H1 (cell line): Measurements from ENCODE around the gene CBLB. TPM values are rescaled to one million over a fixed set of nuclear protein-coding genes. Genes with fewer than 3 reads are reported as not detected.

Experiments
- CTCF ChIA-PET: fragments of 300-600 bp; sonication (Branson Sonifier 250); formaldehyde crosslinking; loops from one replicate; lab custom pipeline; 2021; ENCODE audit not compliant: partially characterized antibody; lab: Charles Lee
- POLR2A ChIA-PET: fragments of 300-600 bp; sonication (Branson Sonifier 250); formaldehyde crosslinking; loops from one replicate; lab custom pipeline; 2021; ENCODE audit warnings: inconsistent platforms; ENCODE audit not compliant: partially characterized antibody; lab: Charles Lee
- DNase-seq, 2 experiments: peaks; one replicate each; pipeline versions ENCODE4 v3.0.0 to v3.0.0-alpha.2; 2010 to 2022; ENCODE audit warnings: low spot score in 2 of 2, low read depth in 1 of 2, mixed read lengths in 1 of 2
- FAIRE-seq: peaks from 2 replicates; lab custom pipeline; 2011; peaks lifted over from hg19 to GRCh38; lab: Jason Lieb, UNC
- H2AFZ ChIP-seq: 2 replicates; pipeline ENCODE4 v1.8.1; 2012; ENCODE audit warnings: low read length, inconsistent platforms
- H2AK5ac ChIP-seq: 2 replicates; pipeline ENCODE4 v1.6.1; 2013; ENCODE audit warnings: low read depth, low read length
- H2BK120ac ChIP-seq: replicated peaks from 2 replicates; pipeline ENCODE3; 2013; ENCODE audit warnings: low read depth, low read length, inconsistent platforms
- H2BK12ac ChIP-seq: 2 replicates; pipeline ENCODE4 v1.6.1; 2013; ENCODE audit warnings: low read depth, low read length
- H2BK15ac ChIP-seq: 2 replicates; pipeline ENCODE4 v1.6.1; 2013; ENCODE audit warnings: low read length
- H2BK20ac ChIP-seq: 2 replicates; pipeline ENCODE4 v1.6.1; 2013; ENCODE audit warnings: low read length
- H2BK5ac ChIP-seq: 2 replicates; pipeline ENCODE4 v1.6.1; 2013; ENCODE audit warnings: low read depth, low read length
- H3K14ac ChIP-seq: 2 replicates; pipeline ENCODE4 v1.6.1; 2013; ENCODE audit warnings: inconsistent platforms; ENCODE audit not compliant: insufficient read length
- H3K18ac ChIP-seq: 2 replicates; pipeline ENCODE4 v1.6.1; 2013; ENCODE audit warnings: low read length; ENCODE audit errors: extremely low read depth
- H3K23ac ChIP-seq: 2 replicates; pipeline ENCODE4 v1.6.1; 2013; ENCODE audit warnings: inconsistent platforms; ENCODE audit not compliant: insufficient read length
- H3K23me2 ChIP-seq: 2 replicates; pipeline ENCODE4 v1.6.1; 2013; ENCODE audit warnings: low read depth, low read length
- H3K27ac ChIP-seq: 2 replicates; pipeline ENCODE4 v1.6.1; 2011; ENCODE audit warnings: low read depth, low read length, inconsistent platforms
- H3K27me3 ChIP-seq, 4 experiments: replicated peaks in 1 of 4; 1 replicate in 1 of 4; 2 replicates in 3 of 4; pipeline versions ENCODE4 v1.6.1 to v1.8.1; 2011 to 2013; ENCODE audit warnings: low read length in 3 of 4, mild to moderate bottlenecking in 3 of 4, inconsistent platforms in 2 of 4, mixed read lengths in 2 of 4, moderate library complexity in 1 of 4; ENCODE audit not compliant: control insufficient read depth in 3 of 4, insufficient read depth in 3 of 4; ENCODE audit errors: extremely low read depth in 1 of 4
- H3K36me3 ChIP-seq, 4 experiments: 2 replicates each; pipeline versions ENCODE4 v1.6.1 to v1.8.1; 2011 to 2013; ENCODE audit warnings: mild to moderate bottlenecking in 4 of 4, low read length in 3 of 4, moderate library complexity in 2 of 4, control low read depth in 1 of 4, inconsistent platforms in 1 of 4; ENCODE audit not compliant: insufficient read depth in 4 of 4, control insufficient read depth in 2 of 4
- H3K4ac ChIP-seq: replicated peaks from 2 replicates; pipeline ENCODE3; 2013; ENCODE audit warnings: low read length, low read depth, mixed read lengths, inconsistent platforms; ENCODE audit not compliant: insufficient read length
- H3K4me1 ChIP-seq, 4 experiments: replicated peaks in 1 of 4; 1 replicate in 1 of 4; 2 replicates in 3 of 4; pipeline versions ENCODE4 v1.6.1 to v1.8.1; 2011 to 2013; ENCODE audit warnings: low read length in 3 of 4, inconsistent platforms in 2 of 4, mixed read lengths in 1 of 4; ENCODE audit not compliant: insufficient read depth in 4 of 4, control insufficient read depth in 3 of 4
- H3K4me2 ChIP-seq, 2 experiments: 2 replicates each; pipeline versions ENCODE4 v1.6.1 to v1.8.1; 2011 to 2013; ENCODE audit warnings: low read depth in 2 of 2, low read length in 2 of 2, control low read depth in 1 of 2, inconsistent platforms in 1 of 2, mild to moderate bottlenecking in 1 of 2; ENCODE audit not compliant: insufficient read depth in 1 of 2
- H3K4me3 ChIP-seq, 4 experiments: fragments of 200-600, 300-600 bp in 1 of 4; sonication (generic), shearing (Covaris generic), sonication (Bioruptor Twin) in 1 of 4; 2 replicates each; pipeline versions ENCODE4 v1.5.1 to v1.8.1; 2011 to 2016; ENCODE audit warnings: low read length in 4 of 4, low read depth in 3 of 4, control low read depth in 2 of 4, inconsistent platforms in 2 of 4, mild to moderate bottlenecking in 2 of 4, mixed read lengths in 1 of 4, moderate library complexity in 1 of 4; ENCODE audit not compliant: insufficient read depth in 2 of 4; ENCODE audit errors: extremely low read depth in 1 of 4
- H3K56ac ChIP-seq: replicated peaks from 2 replicates; pipeline ENCODE3; 2013; ENCODE audit warnings: low read depth, mild to moderate bottlenecking, mixed read lengths, low read length, inconsistent platforms; ENCODE audit not compliant: insufficient read length
- H3K79me1 ChIP-seq: 2 replicates; pipeline ENCODE4 v1.6.1; 2013; ENCODE audit warnings: low read depth, low read length, control low read depth
- H3K79me2 ChIP-seq, 2 experiments: 2 replicates each; pipeline versions ENCODE4 v1.6.1 to v1.8.1; 2012 to 2013; ENCODE audit warnings: low read length in 2 of 2, mild to moderate bottlenecking in 2 of 2, inconsistent platforms in 1 of 2; ENCODE audit not compliant: insufficient read depth in 2 of 2, control insufficient read depth in 1 of 2
- H3K9ac ChIP-seq, 4 experiments: replicated peaks in 1 of 4; 1 replicate in 1 of 4; 2 replicates in 3 of 4; pipeline versions ENCODE4 v1.6.1 to v1.8.1; 2011 to 2013; ENCODE audit warnings: low read depth in 3 of 4, low read length in 3 of 4, control low read depth in 2 of 4, mild to moderate bottlenecking in 2 of 4, moderate library complexity in 2 of 4, inconsistent platforms in 1 of 4; ENCODE audit errors: extremely low read depth in 1 of 4
- H3K9me3 ChIP-seq, 2 experiments: 2 replicates each; pipeline versions ENCODE4 v1.6.1 to v1.8.1; 2012 to 2013; ENCODE audit warnings: mild to moderate bottlenecking in 2 of 2, moderate library complexity in 2 of 2, control low read depth in 1 of 2, inconsistent platforms in 1 of 2, low read depth in 1 of 2, low read length in 1 of 2, mixed read lengths in 1 of 2; ENCODE audit not compliant: insufficient read depth in 2 of 2
- H4K20me1 ChIP-seq, 2 experiments: replicated peaks in 1 of 2; 2 replicates each; pipeline versions ENCODE3 to v1.8.1; 2011 to 2013; ENCODE audit warnings: inconsistent platforms in 2 of 2, low read length in 2 of 2, mild to moderate bottlenecking in 1 of 2; ENCODE audit not compliant: insufficient read depth in 2 of 2, control insufficient read depth in 1 of 2
- H4K5ac ChIP-seq: 2 replicates; pipeline ENCODE4 v1.6.1; 2013; ENCODE audit warnings: low read length, low read depth, mixed read lengths, inconsistent platforms; ENCODE audit not compliant: insufficient read length
- H4K8ac ChIP-seq: 2 replicates; pipeline ENCODE4 v1.8.0; 2013; ENCODE audit warnings: mild to moderate bottlenecking, moderate library complexity, low read length, inconsistent platforms; ENCODE audit not compliant: insufficient read depth; ENCODE audit errors: extremely low read depth
- H4K91ac ChIP-seq: replicated peaks from 2 replicates; pipeline ENCODE3; 2013; ENCODE audit warnings: low read length, mixed read lengths, inconsistent platforms; ENCODE audit not compliant: insufficient read length
- ASH2L ChIP-seq: fragments of 200-600, 300-600 bp; sonication (generic); IDR thresholded peaks from one replicate; pipeline ENCODE4 v1.7.1; 2017; ENCODE audit warnings: low read length
- ATF2 ChIP-seq: IDR thresholded peaks from 2 replicates; pipeline ENCODE4 v1.6.1; 2012; ENCODE audit warnings: low read length, inconsistent platforms
- BCL11A ChIP-seq, 2 experiments: IDR thresholded peaks; one replicate each; pipeline ENCODE4 v1.6.1; 2011; ENCODE audit warnings: low read depth in 2 of 2, low read length in 2 of 2, mild to moderate bottlenecking in 2 of 2
- TCF12 ChIP-seq: IDR thresholded peaks from 2 replicates; pipeline ENCODE4 v1.6.1; 2011; ENCODE audit warnings: low read depth, mild to moderate bottlenecking, low read length
- TEAD4 ChIP-seq: IDR thresholded peaks from 2 replicates; pipeline ENCODE4 v1.6.1; 2012; ENCODE audit warnings: low read depth, low read length, inconsistent platforms, mixed read lengths
- WGBS, 2 experiments: shearing (Covaris generic) in 1 of 2; methylation state at CpG; one replicate each; pipeline versions ENCODE4 v1.1.6 to v1.1.7; 2013 to 2015; ENCODE audit warnings: low lambda C conversion rate in 2 of 2, mixed read lengths in 2 of 2, inconsistent platforms in 1 of 2, low coverage in 1 of 2, missing lambda C conversion rate in 1 of 2; ENCODE audit not compliant: insufficient replicate concordance in 2 of 2, insufficient coverage in 1 of 2, insufficient read length in 1 of 2; ENCODE audit errors: extremely low coverage in 1 of 2, missing lambda C conversion rate in 1 of 2; 5-methylcytosine and 5-hydroxymethylcytosine counted together
- polyA plus RNA-seq, 7 experiments: library from polyadenylated mRNA; depleted of rRNA in 3 of 7; stranded (reverse) in 5 of 7; unstranded in 2 of 7; fragments of >200 nt in 5 of 7; fragments of 200-250 nt in 2 of 7; gene quantifications; 1 replicate in 5 of 7; 2 replicates in 1 of 7; 4 replicates in 1 of 7; pipeline versions ENCODE4 v1.2.1 to v1.2.3, GENCODE V29; 2011 to 2013; ENCODE audit warnings: missing spikeins in 2 of 7, mixed read lengths in 2 of 7
- total RNA-seq: library from RNA; stranded (reverse); fragmentation: NEBNext Ultra II Directional; extraction: Animal tissue kit (Norgen Biotek cat#: 25700); gene quantifications from 2 replicates; pipeline ENCODE4 v1.2.1, GENCODE V29; 2021

The CBLB gene
- total and polyA plus RNA-seq, 2 of the 8 experiments (the other 6 are each of a cell fraction or from before 2014, with no cell fraction given), result 14.5 to 26.0 TPM

GRCh38 chr3:105837947-105838346 is 30.9 kb downstream of the CBLB start:
- H2BK20ac ChIP-seq, result no peak overlapping the region
- peaks cover 0 to 4% of the 10 kb centered on the region in 2 experiments; a peak in 1 of 4 replicates for H3K79me2 ChIP-seq
- no peak overlapping the region for H3K14ac ChIP-seq
- H2BK12ac ChIP-seq, result no peak overlapping the region
- H3K27me3 ChIP-seq, result peaks cover 0 to 1% (median 0%) of the 10 kb centered on the region in 4 experiments; a peak in 1 of 7 replicates
- ChIA-PET POLR2A (no interaction called here), CTCF (interaction anchor here (1.0 to 1.3 kb wide), 2 partner anchors 56 to 771 kb away, joined by 3 read pairs; no protein-coding TSS in a partner anchor)
- TF ChIP-seq TEAD4 (no peak), BCL11A (IDR thresholded peaks at IDR 0.05; ENCODE audit: low read depth in 2 of 2, low read length in 2 of 2) (no peak), TCF12 (no peak), ATF2 (no peak), ASH2L (no peak)
- no peak for DNase-seq
- no peak overlapping the region for H3K9ac ChIP-seq
- H2BK15ac ChIP-seq, result no peak overlapping the region
- H4K20me1 ChIP-seq, result no peaks in the 10 kb centered on the region
- H3K4ac ChIP-seq, result no peak overlapping the region
- H3K9me3 ChIP-seq, result no peaks in the 10 kb centered on the region
- WGBS, 2 experiments, result no CpG with 5 or more reads among the region's 2 CpGs
- H3K79me1 ChIP-seq, result no peaks in the 10 kb centered on the region; the same call in 1 of the 2 replicates
- H2AFZ ChIP-seq, result no peak overlapping the region
- no peaks in the 10 kb centered on the region for H3K23me2 ChIP-seq
- no peak overlapping the region for H2BK5ac ChIP-seq
- no peak overlapping the region for H4K5ac ChIP-seq
- H2BK120ac ChIP-seq, result no peak overlapping the region
- no peaks in the 10 kb centered on the region; a peak in 1 of 7 replicates for H3K4me1 ChIP-seq
- H3K4me2 ChIP-seq, result no peak overlapping the region
- no peak overlapping the region for H3K23ac ChIP-seq
- no peaks in the 10 kb centered on the region; a peak in 1 of 8 replicates for H3K36me3 ChIP-seq
- H3K4me3 ChIP-seq, result no peak overlapping the region
- H4K8ac ChIP-seq, result no peak overlapping the region
- no peak overlapping the region for H3K56ac ChIP-seq
- FAIRE-seq, result no peak
- H4K91ac ChIP-seq, result no peak overlapping the region
- no peak overlapping the region for H3K27ac ChIP-seq
- H2AK5ac ChIP-seq, result no peak overlapping the region
- H3K18ac ChIP-seq, result no peak overlapping the region
